ENCODE data around the gene ATP2A1.
"Not testable (repeated sequence)": the region's sequence is repeated elsewhere in the genome, so short reads cannot be mapped to it uniquely, and the experiment has no call there.

ATP2A1 gene

GRCh38 chr16:28879841-28880588 is 1.7 kb downstream of the ATP2A1 start:
- Histone ChIP-seq H3K27ac (replicated peaks) (no peak overlapping the region), H3K27me3 (ENCODE audit: insufficient read depth, poor library complexity, severe bottlenecking) (no peaks in the 10 kb centered on the region), H3K4me3 (replicated peaks; ENCODE audit: insufficient read depth, low read length) (peak overlapping the region; percentile 67)
- peak; percentile 70 to 84 for DNase-seq (ENCODE audit: low read depth in 1 of 2, low spot score in 1 of 2)
- TF ChIP-seq CTCF (IDR thresholded peaks at IDR 0.05; ENCODE audit: insufficient read depth, low read length) (no peak), SPI1 (IDR thresholded peaks at IDR 0.05; ENCODE audit: borderline replicate concordance, low read depth) (no peak), POLR2AphosphoS5 (IDR thresholded peaks at IDR 0.05; ENCODE audit: low read depth) (no peak), REST (IDR thresholded peaks at IDR 0.05; ENCODE audit: insufficient replicate concordance, low read depth) (no peak), GABPA (IDR thresholded peaks at IDR 0.05; ENCODE audit: low read depth) (no peak)

- Histone ChIP-seq H3K27ac (replicated peaks) (no peak overlapping the region), H3K4me3 (replicated peaks; ENCODE audit: insufficient read depth, low read length) (no peak overlapping the region), H3K27me3 (ENCODE audit: insufficient read depth, poor library complexity, severe bottlenecking) (no peaks in the 10 kb centered on the region)
- DNase-seq (ENCODE audit: low read depth in 1 of 2, low spot score in 1 of 2): no peak
- TF ChIP-seq REST (IDR thresholded peaks at IDR 0.05; ENCODE audit: insufficient replicate concordance, low read depth) (no peak), SPI1 (IDR thresholded peaks at IDR 0.05; ENCODE audit: borderline replicate concordance, low read depth) (no peak), POLR2AphosphoS5 (IDR thresholded peaks at IDR 0.05; ENCODE audit: low read depth) (no peak), CTCF (IDR thresholded peaks at IDR 0.05; ENCODE audit: insufficient read depth, low read length) (no peak), GABPA (IDR thresholded peaks at IDR 0.05; ENCODE audit: low read depth) (no peak)
Measured at GRCh38 chr16:28880589-28880915, 2.3 kb downstream of the ATP2A1 start.

- H3K27ac ChIP-seq (replicated peaks): no peak overlapping the region
- H3K4me3 ChIP-seq (replicated peaks; ENCODE audit: insufficient read depth, low read length): no peak overlapping the region
- TF ChIP-seq GABPA (IDR thresholded peaks at IDR 0.05; ENCODE audit: low read depth) (no peak), SPI1 (IDR thresholded peaks at IDR 0.05; ENCODE audit: borderline replicate concordance, low read depth) (no peak), REST (IDR thresholded peaks at IDR 0.05; ENCODE audit: insufficient replicate concordance, low read depth) (no peak)
- H3K27me3 ChIP-seq (ENCODE audit: insufficient read depth, poor library complexity, severe bottlenecking): no peaks in the 10 kb centered on the region
- no peak for DNase-seq (ENCODE audit: low read depth in 1 of 2, low spot score in 1 of 2)
Measured at GRCh38 chr16:28880955-28881354, 2.7 kb downstream of the ATP2A1 start.

- not testable (repeated sequence) for H3K4me3 ChIP-seq (replicated peaks; ENCODE audit: insufficient read depth, low read length); H3K27me3 ChIP-seq (ENCODE audit: insufficient read depth, poor library complexity, severe bottlenecking); DNase-seq (ENCODE audit: low read depth in 1 of 2, low spot score in 1 of 2); H3K27ac ChIP-seq (replicated peaks)
Measured at GRCh38 chr16:28881565-28881964, 3.3 kb downstream of the ATP2A1 start.

All from HL-60 (cell line).